ENCODE measurements around the gene ST6GALNAC6.

DNA sequence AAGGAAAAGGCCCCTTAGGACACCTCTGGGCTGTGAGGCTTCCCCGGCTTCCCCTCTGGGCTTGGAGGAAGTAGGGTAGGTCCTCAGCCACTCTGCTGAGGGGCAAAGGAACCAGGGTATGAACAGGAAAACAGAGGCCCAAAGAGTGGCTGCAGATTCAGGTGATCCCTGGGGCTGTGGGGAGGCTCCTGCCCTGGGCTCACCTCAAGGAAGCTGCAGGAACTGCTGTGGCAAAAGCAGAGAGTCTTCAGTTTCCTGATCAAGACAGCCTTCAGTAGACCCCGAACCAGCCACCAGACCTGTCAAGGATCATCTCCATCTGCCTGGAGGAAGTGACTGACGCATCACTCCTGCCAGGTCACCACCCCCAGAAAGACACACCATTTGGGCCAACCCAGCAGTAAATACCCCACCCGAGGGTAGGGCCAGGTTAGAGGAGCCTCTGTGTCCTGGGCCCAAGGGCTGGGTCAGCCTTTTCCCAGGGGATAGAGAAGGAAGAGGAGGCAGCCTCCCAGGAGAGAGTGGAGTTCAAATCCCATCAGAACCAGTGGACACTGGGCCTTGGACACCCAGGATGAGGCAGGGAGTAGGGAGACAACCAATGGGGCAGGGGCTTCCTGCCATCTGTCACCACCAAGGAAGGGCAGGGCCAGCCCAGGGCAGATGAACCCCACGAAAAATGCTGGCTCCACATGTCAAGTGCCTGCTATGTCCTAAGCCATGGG lies 5.8 kb upstream of the ST6GALNAC6 start:
- no peak for TF ChIP-seq EZH2 (IDR thresholded peaks at IDR 0.05)
- TF ChIP-seq, protein P1, sequence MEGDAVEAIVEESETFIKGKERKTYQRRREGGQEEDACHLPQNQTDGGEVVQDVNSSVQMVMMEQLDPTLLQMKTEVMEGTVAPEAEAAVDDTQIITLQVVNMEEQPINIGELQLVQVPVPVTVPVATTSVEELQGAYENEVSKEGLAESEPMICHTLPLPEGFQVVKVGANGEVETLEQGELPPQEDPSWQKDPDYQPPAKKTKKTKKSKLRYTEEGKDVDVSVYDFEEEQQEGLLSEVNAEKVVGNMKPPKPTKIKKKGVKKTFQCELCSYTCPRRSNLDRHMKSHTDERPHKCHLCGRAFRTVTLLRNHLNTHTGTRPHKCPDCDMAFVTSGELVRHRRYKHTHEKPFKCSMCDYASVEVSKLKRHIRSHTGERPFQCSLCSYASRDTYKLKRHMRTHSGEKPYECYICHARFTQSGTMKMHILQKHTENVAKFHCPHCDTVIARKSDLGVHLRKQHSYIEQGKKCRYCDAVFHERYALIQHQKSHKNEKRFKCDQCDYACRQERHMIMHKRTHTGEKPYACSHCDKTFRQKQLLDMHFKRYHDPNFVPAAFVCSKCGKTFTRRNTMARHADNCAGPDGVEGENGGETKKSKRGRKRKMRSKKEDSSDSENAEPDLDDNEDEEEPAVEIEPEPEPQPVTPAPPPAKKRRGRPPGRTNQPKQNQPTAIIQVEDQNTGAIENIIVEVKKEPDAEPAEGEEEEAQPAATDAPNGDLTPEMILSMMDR (IDR thresholded peaks at IDR 0.05), result no peak
- TF ChIP-seq EZH2phosphoT487 (IDR thresholded peaks at IDR 0.05), result no peak

Measured in neural progenitor cell (in vitro differentiated cells).